GM12891 (cell line): ENCODE measurements around the gene MAGI1.

Experiments used
- POLR2A ChIP-seq: IDR thresholded peaks from 2 replicates; pipeline ENCODE4 v1.6.1; 2011; ENCODE audit warnings: low read depth, low read length, control low read depth
- POLR2AphosphoS5 ChIP-seq: IDR thresholded peaks from 2 replicates; pipeline ENCODE4 v1.6.1; 2011; ENCODE audit warnings: low read depth, low read length, control low read depth
- SPI1 ChIP-seq: IDR thresholded peaks from 2 replicates; pipeline ENCODE4 v1.6.1; 2011; ENCODE audit warnings: low read depth, low read length, control low read depth
- TAF1 ChIP-seq: IDR thresholded peaks from 2 replicates; pipeline ENCODE4 v1.6.1; 2011; ENCODE audit warnings: low read depth, low read length, control low read depth

DNA sequence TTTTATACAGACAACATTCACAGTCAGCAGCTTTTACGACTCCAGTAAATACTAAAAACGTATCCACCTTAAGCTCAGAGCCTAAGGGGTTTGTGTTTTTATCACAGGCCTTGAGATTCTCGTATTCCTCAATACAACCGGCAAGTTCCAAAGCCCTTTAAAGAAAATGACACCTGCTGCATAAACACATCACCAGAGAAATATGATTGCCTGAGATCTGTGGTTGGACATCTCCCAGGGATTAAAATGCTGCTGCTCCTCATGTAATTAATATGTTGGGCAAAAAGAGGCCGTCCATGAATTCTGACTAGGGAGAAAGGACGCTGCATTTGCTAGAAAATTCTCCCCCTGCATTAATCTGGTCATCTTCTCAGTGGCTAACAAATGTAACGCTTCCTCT, 544.8 kb downstream of the MAGI1 start:
- TF ChIP-seq POLR2AphosphoS5 (no peak), POLR2A (no peak), TAF1 (no peak), SPI1 (no peak)
